GM23248 (cell line): ENCODE data around the gene MPV17.

Experiments used
- EZH2 ChIP-seq: fragments of 200-600 bp; sonication (generic); IDR thresholded peaks from 2 replicates; pipeline ENCODE4 v1.6.1; 2018; ENCODE audit warnings: antibody characterized with exemption, mild to moderate bottlenecking; ENCODE audit not compliant: insufficient read depth, poor library complexity, severe bottlenecking
- EZH2phosphoT487 ChIP-seq: fragments of 200-600 bp; sonication (generic); IDR thresholded peaks from 2 replicates; pipeline ENCODE4 v1.6.1; 2018; ENCODE audit warnings: antibody characterized with exemption, moderate library complexity, mild to moderate bottlenecking, low read depth; ENCODE audit not compliant: insufficient read depth

DNA sequence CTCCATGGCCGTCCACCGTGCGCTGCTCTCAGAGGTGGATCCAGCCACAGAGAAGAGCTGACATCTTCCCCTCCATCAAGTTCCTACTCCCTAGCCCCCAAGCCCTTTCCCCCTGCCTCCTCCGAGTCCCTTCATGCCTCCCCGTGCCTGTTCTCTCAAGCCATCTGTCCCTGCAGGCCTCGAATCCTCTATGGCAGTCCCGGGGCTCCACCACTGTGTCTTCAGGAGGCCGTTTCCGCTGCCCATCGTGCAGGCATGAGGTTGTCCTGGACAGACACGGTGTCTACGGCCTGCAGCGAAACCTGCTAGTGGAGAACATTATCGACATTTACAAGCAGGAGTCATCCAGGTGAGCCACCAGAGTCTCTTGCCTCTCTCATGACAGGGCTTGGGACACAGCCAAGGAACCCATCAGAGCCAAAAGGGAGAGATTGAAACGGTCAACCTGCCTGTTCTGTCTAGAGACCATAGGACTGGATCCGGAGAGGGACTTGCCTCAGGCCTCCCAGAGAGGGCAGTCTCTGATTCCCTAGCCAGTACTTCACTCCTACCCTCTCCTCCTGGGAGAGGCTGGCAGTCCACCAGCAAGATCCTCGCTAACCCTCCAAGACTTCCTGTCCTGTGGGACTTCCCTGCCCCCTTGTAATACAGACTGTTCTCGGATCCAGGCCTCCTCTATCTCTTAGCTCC lies 24.4 kb downstream of the MPV17 start:
- TF ChIP-seq EZH2 (no peak), EZH2phosphoT487 (no peak)
